HepG2 (cell line): ENCODE measurements around the gene CNRIP1. TPM values are rescaled to one million over a fixed set of nuclear protein-coding genes. Genes with fewer than 3 reads are reported as not detected.

Source experiments
- ATAC-seq: fragments of 200-7000 bp; cut with Tn5 transposase; 3 replicates; pipeline ENCODE4 v1.9.1; 2020; ENCODE audit warnings: mild to moderate bottlenecking, moderate library complexity
- BruUV-seq: library from RNA; stranded (reverse); fragments of 400-500 nt; replicated peaks from 2 replicates; lab custom pipeline; 2021; lab: Mats Ljungman, UMichigan
- CTCF ChIA-PET: fragments of 300-600 bp; formaldehyde crosslinking; extraction: SDS; loops from one replicate; lab custom pipeline; 2021; ENCODE audit warnings: low total read pairs, inconsistent platforms, low intra/inter-chr PET ratio; lab: Yijun Ruan, JAX
- POLR2A ChIA-PET: fragments of 350-600 bp; sonication (Branson Sonifier 250); formaldehyde crosslinking; loops from one replicate; lab custom pipeline; 2020; ENCODE audit warnings: antibody characterized with exemption, inconsistent platforms; lab: Yijun Ruan, JAX
- DNase-seq: peaks from one replicate; pipeline ENCODE4 v3.0.0-alpha.2; 2015; ENCODE audit warnings: low spot score
- FAIRE-seq: peaks from 3 replicates; lab custom pipeline; 2011; peaks lifted over from hg19 to GRCh38; lab: Jason Lieb, UNC
- H2AFZ ChIP-seq: one replicate; pipeline ENCODE4 v1.6.1; 2011; ENCODE audit warnings: low read length, inconsistent platforms
- H3K27ac ChIP-seq: fragments of 300-600 bp; 3 replicates; pipeline ENCODE4 v1.8.0; 2011; ENCODE audit warnings: mixed run types, mild to moderate bottlenecking, mixed read lengths, low read length, inconsistent platforms; ENCODE audit not compliant: insufficient read depth; ENCODE audit errors: extremely low read length
- H3K27me3 ChIP-seq, 2 experiments: fragments of 200-600 bp in 1 of 2; 2 replicates in 1 of 2; 3 replicates in 1 of 2; pipeline versions ENCODE4 v1.6.0 to v1.8.0; 2011; ENCODE audit warnings: low read length in 2 of 2, mild to moderate bottlenecking in 2 of 2, moderate library complexity in 2 of 2, inconsistent platforms in 1 of 2; ENCODE audit not compliant: insufficient read depth in 2 of 2, control insufficient read depth in 1 of 2
- H3K36me3 ChIP-seq, 2 experiments: fragments of 200-600 bp in 1 of 2; replicated peaks in 1 of 2; 2 replicates in 1 of 2; 3 replicates in 1 of 2; pipeline versions ENCODE4 v1.5.1 to v1.8.0; 2011; ENCODE audit warnings: low read length in 2 of 2, inconsistent platforms in 1 of 2; ENCODE audit not compliant: insufficient read depth in 2 of 2, control insufficient read depth in 1 of 2
- H3K4me1 ChIP-seq: 2 replicates; pipeline ENCODE4 v1.5.1; 2012; ENCODE audit warnings: low read length, inconsistent platforms; ENCODE audit not compliant: insufficient read depth
- H3K4me2 ChIP-seq: 2 replicates; pipeline ENCODE4 v1.6.0; 2011; ENCODE audit warnings: low read depth, low read length, inconsistent platforms
- H3K4me3 ChIP-seq, 3 experiments: fragments of 200-600 bp in 1 of 3; sonication (generic), shearing (Covaris generic) in 1 of 3; replicated peaks in 1 of 3; 2 replicates each; pipeline ENCODE4 v1.5.1; 2011 to 2016; ENCODE audit warnings: low read length in 3 of 3, inconsistent platforms in 2 of 3, low read depth in 2 of 3, mild to moderate bottlenecking in 2 of 3, control low read depth in 1 of 3, mixed read lengths in 1 of 3; ENCODE audit not compliant: insufficient read depth in 1 of 3
- H3K79me2 ChIP-seq: one replicate; pipeline ENCODE4 v1.6.1; 2011; ENCODE audit warnings: low read length, inconsistent platforms; ENCODE audit not compliant: insufficient read depth
- H3K9ac ChIP-seq: 2 replicates; pipeline ENCODE4 v1.6.0; 2011; ENCODE audit warnings: mild to moderate bottlenecking, low read depth, low read length, inconsistent platforms; ENCODE audit not compliant: insufficient read depth
- H3K9me3 ChIP-seq: 2 replicates; pipeline ENCODE4 v1.5.1; 2012; ENCODE audit warnings: mild to moderate bottlenecking, low read length
- H4K20me1 ChIP-seq: 2 replicates; pipeline ENCODE4 v1.6.0; 2011; ENCODE audit warnings: inconsistent platforms, mild to moderate bottlenecking, low read length, moderate library complexity; ENCODE audit not compliant: insufficient read depth
- CREB1 ChIP-seq, 2 experiments: fragments of 450-650 bp in 1 of 2; IDR thresholded peaks; 2 replicates each; pipeline ENCODE4 v1.6.1; 2016 to 2017; ENCODE audit warnings: control low read depth in 1 of 2, mild to moderate bottlenecking in 1 of 2, missing compliant biosample characterization in 1 of 2, missing genetic modification characterization in 1 of 2
- EED ChIP-seq: sonication (generic); formaldehyde crosslinking; IDR thresholded peaks from 2 replicates; pipeline ENCODE4 v1.5.0; 2020; ENCODE audit warnings: mild to moderate bottlenecking, missing genetic modification reagents
- ESRRA ChIP-seq: sonication (generic); formaldehyde crosslinking; IDR thresholded peaks from 2 replicates; pipeline ENCODE4 v1.5.1; 2020; ENCODE audit warnings: mild to moderate bottlenecking, low read depth, missing genetic modification reagents
- FOXC1 ChIP-seq: sonication (generic); formaldehyde crosslinking; IDR thresholded peaks from 2 replicates; pipeline ENCODE4 v1.8.0; 2022; ENCODE audit warnings: mild to moderate bottlenecking, missing genetic modification reagents, borderline replicate concordance
- HNF4G ChIP-seq, 2 experiments: sonication (generic) in 1 of 2; formaldehyde crosslinking in 1 of 2; IDR thresholded peaks; 2 replicates each; pipeline versions ENCODE4 v1.4.0 to v1.6.1; 2011 to 2020; ENCODE audit warnings: borderline replicate concordance in 2 of 2, low read depth in 2 of 2, mild to moderate bottlenecking in 2 of 2, low read length in 1 of 2, missing genetic modification reagents in 1 of 2, moderate library complexity in 1 of 2
- MED13 ChIP-seq: sonication (generic); formaldehyde crosslinking; IDR thresholded peaks from 2 replicates; pipeline ENCODE4 v1.5.0; 2020; ENCODE audit warnings: missing genetic modification reagents
- MTA3 ChIP-seq: sonication (generic); formaldehyde crosslinking; IDR thresholded peaks from 2 replicates; pipeline ENCODE4 v1.4.0; 2020; ENCODE audit warnings: missing genetic modification reagents
- TBX2 ChIP-seq: sonication (generic); formaldehyde crosslinking; IDR thresholded peaks from 2 replicates; pipeline ENCODE4 v1.5.0; 2020; ENCODE audit warnings: missing genetic modification reagents, mild to moderate bottlenecking, borderline replicate concordance
- TCF12 ChIP-seq, 2 experiments: fragments of 450-650 bp in 1 of 2; sonication (generic) in 1 of 2; formaldehyde crosslinking in 1 of 2; IDR thresholded peaks; 2 replicates each; pipeline versions ENCODE4 v1.6.1 to v1.8.0; 2017 to 2022; ENCODE audit warnings: antibody characterized with exemption in 1 of 2, mild to moderate bottlenecking in 1 of 2, missing genetic modification reagents in 1 of 2, moderate library complexity in 1 of 2
- TSC22D2 ChIP-seq: sonication (generic); formaldehyde crosslinking; IDR thresholded peaks from 2 replicates; pipeline ENCODE4 v1.5.1; 2020; ENCODE audit warnings: missing genetic modification reagents, mild to moderate bottlenecking, borderline replicate concordance
- ZNF333 ChIP-seq: sonication (generic); formaldehyde crosslinking; IDR thresholded peaks from 2 replicates; pipeline ENCODE4 v1.4.0; 2020; ENCODE audit warnings: mild to moderate bottlenecking, missing genetic modification reagents, borderline replicate concordance
- WGBS: methylation state at CpG from one replicate; pipeline ENCODE4 v1.1.6; 2017; ENCODE audit warnings: low lambda C conversion rate; 5-methylcytosine and 5-hydroxymethylcytosine counted together
- in situ Hi-C: cut with HindIII; loops from 2 replicates; pipeline ENCODE4 v1.10.0; 2017; ENCODE audit warnings: low pct_unique_long_range_greater_than_20kb; ENCODE audit not compliant: extremely low pct_ligation_motif_present
- intact Hi-C: fragments of 100-400 bp; cut with micrococcal nuclease; formaldehyde crosslinking; loops from one replicate; pipeline ENCODE4 v1.10.0; 2022; ENCODE audit not compliant: unreplicated experiment
- polyA plus RNA-seq, 8 experiments: library from polyadenylated mRNA; depleted of rRNA in 3 of 8; stranded (reverse) in 7 of 8; unstranded in 1 of 8; fragments of >200 nt; fragmentation: Illumina TruSeq in 4 of 8; extraction: Trizol in 4 of 8; gene quantifications; 2 replicates each; pipeline versions ENCODE4 v1.2.1 to v1.2.3, GENCODE V29; 2011 to 2016; ENCODE audit warnings: low read depth in 4 of 8, missing spikeins in 1 of 8, mixed read lengths in 1 of 8; ENCODE audit not compliant: insufficient read depth in 1 of 8
- total RNA-seq, 5 experiments: library from RNA; depleted of rRNA; stranded (reverse); fragments of >200 nt; fragmentation: Illumina TruSeq; extraction: Trizol; gene quantifications; 2 replicates each; pipeline ENCODE4 v1.2.3, GENCODE V29; 2016; ENCODE audit warnings: low read depth in 1 of 5
- TF ChIP-seq, protein P1 (sequence below): sonication (generic); formaldehyde crosslinking; IDR thresholded peaks from 2 replicates; pipeline ENCODE4 v1.5.0; 2020; ENCODE audit warnings: missing genetic modification reagents

Gene CNRIP1
- total and polyA plus RNA-seq, 2 of the 13 experiments (the other 11 are each of a cell fraction or from before 2014, with no cell fraction given): not detected

DNA sequence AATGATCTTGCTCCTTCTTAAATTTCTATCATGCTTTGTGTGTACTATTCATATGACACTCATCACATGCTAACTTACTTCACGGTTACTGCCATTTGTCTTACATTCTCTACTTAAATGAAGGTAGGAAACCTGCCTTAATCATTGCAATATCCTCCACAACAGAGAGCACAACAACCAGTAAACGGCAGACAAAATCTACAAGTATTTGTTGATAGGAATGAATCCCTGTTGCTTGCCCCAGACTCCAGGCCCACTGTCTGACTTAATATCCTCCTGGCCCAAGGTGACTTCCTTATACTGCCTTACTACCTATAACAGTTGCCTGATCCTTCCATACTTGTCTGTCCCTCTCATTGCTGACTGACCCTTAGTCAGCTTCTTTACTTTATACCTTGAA, 70.9 kb downstream of the CNRIP1 start:
- 92% methylated on average over 2 of the region's 2 CpGs for WGBS

DNA sequence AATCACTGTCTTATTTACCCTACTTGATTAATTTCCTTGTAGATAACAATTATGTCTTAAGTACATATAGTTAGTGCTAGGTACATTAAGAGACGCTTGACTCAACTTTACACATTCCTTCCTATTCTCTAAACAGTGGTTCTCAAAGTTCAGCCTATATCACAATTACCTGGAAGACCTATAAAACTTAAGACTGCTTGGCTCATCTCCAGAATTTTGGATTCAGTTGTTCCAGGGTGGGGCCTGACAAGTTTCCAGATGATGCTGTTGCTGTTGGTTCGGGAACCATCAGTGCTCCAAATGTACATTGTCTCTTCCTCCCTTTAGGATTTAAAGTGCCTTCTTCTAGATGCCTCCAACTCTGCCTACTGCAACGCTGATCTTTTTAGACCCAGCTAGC, 71.4 kb downstream of the CNRIP1 start:
- no TSS peak for BruUV-seq
- DNase-seq (no peak), FAIRE-seq (no peak), ATAC-seq (no peak)
- Histone ChIP-seq H3K4me2 (peak overlapping the region; percentile 87), H4K20me1 (peaks cover 65% of the 10 kb centered on the region), H3K36me3 (peaks cover 0 to 11% of the 10 kb centered on the region in 2 experiments; a peak in 2 of 5 replicates), H3K27me3 (no peaks in the 10 kb centered on the region; a peak in 1 of 5 replicates), H3K4me3 (no peak overlapping the region), H3K9me3 (no peaks in the 10 kb centered on the region), H3K27ac (no peak overlapping the region), H2AFZ (no peak overlapping the region), H3K4me1 (peaks cover 55% of the 10 kb centered on the region), H3K9ac (no peak overlapping the region), H3K79me2 (peaks cover 89% of the 10 kb centered on the region)
- ChIA-PET CTCF (no interaction called here), POLR2A (no interaction called here)
- intact Hi-C loops (no loop called here), in situ Hi-C loops (no loop called here)
- WGBS: 96% methylated on average over 3 of the region's 3 CpGs
- TF ChIP-seq TSC22D2 (CRISPR knock-in tag): no peak
- no peak for TF ChIP-seq TCF12 (IDR thresholded peaks at IDR 0.05)
- no peak for TF ChIP-seq TCF12 (CRISPR knock-in tag; IDR thresholded peaks at IDR 0.05)
- no peak for TF ChIP-seq EED (CRISPR knock-in tag)
- TF ChIP-seq MTA3 (CRISPR knock-in tag): no peak
- no peak for TF ChIP-seq HNF4G (IDR thresholded peaks at IDR 0.05; ENCODE audit: borderline replicate concordance, low read depth, low read length)
- no peak for TF ChIP-seq HNF4G (CRISPR knock-in tag; IDR thresholded peaks at IDR 0.05; ENCODE audit: borderline replicate concordance, low read depth)
- TF ChIP-seq, protein P1, sequence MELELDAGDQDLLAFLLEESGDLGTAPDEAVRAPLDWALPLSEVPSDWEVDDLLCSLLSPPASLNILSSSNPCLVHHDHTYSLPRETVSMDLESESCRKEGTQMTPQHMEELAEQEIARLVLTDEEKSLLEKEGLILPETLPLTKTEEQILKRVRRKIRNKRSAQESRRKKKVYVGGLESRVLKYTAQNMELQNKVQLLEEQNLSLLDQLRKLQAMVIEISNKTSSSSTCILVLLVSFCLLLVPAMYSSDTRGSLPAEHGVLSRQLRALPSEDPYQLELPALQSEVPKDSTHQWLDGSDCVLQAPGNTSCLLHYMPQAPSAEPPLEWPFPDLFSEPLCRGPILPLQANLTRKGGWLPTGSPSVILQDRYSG (CRISPR knock-in tag): no peak
- no peak for TF ChIP-seq TBX2 (CRISPR knock-in tag)
- TF ChIP-seq MED13 (CRISPR knock-in tag): no peak
- TF ChIP-seq ZNF333 (CRISPR knock-in tag): no peak

More for the DNA sequence above, 70.9 kb downstream of the CNRIP1 start:
- Histone ChIP-seq H4K20me1 (peaks cover 65% of the 10 kb centered on the region), H3K4me1 (peaks cover 55% of the 10 kb centered on the region), H3K27me3 (no peaks in the 10 kb centered on the region; a peak in 1 of 5 replicates), H3K36me3 (peaks cover 0 to 11% of the 10 kb centered on the region in 2 experiments; a peak in 2 of 5 replicates), H3K79me2 (peaks cover 88% of the 10 kb centered on the region), H3K4me3 (peak overlapping the region in 1 of 3 experiments; percentile 97; a peak in 1 of 6 replicates), H3K27ac (no peak overlapping the region), H3K9me3 (no peaks in the 10 kb centered on the region), H3K4me2 (peak overlapping the region; percentile 87), H2AFZ (no peak overlapping the region), H3K9ac (0 out of 2 replicates have a peak overlapping the region, but pooled peaks have one; percentile 19)
- DNase-seq (no peak), ATAC-seq (no peak), FAIRE-seq (no peak)
- intact Hi-C loops (no loop called here), in situ Hi-C loops (no loop called here)
- CTCF ChIA-PET: no interaction called here
- TF ChIP-seq ESRRA (CRISPR knock-in tag) (no peak), CREB1 (IDR thresholded peaks at IDR 0.05) (no peak), CREB1 (CRISPR knock-in tag; IDR thresholded peaks at IDR 0.05) (0 out of 2 replicates have a peak, but pooled peaks have one; percentile 18), FOXC1 (CRISPR knock-in tag) (no peak)
- BruUV-seq: no TSS peak
- POLR2A ChIA-PET: no interaction called here
